Upper lobe of left lung (tissue), 4 donors: ENCODE measurements around the gene TMEM107.

ENCODE experiments used
- CTCF ChIP-seq, 6 experiments: fragments of 450-650 bp in 4 of 6; fragments of 200-600 bp in 2 of 6; sonication (generic) in 2 of 6; IDR thresholded peaks; one replicate each; pipeline ENCODE4 v1.5.1; 2016 to 2019; ENCODE audit warnings: antibody characterized with exemption in 6 of 6
- POLR2A ChIP-seq, 4 donors: fragments of 450-650 bp; IDR thresholded peaks; one replicate each; pipeline ENCODE4 v1.5.1; 2016 to 2017; ENCODE audit warnings: antibody characterized with exemption in 4 of 4, mild to moderate bottlenecking in 2 of 4

- TF ChIP-seq CTCF (IDR thresholded peaks at IDR 0.05) (no peak), POLR2A (IDR thresholded peaks at IDR 0.05) (peak in 1 of 4 donors; percentile 20)
Observed at GRCh38 chr17:8143581-8144400, 32.4 kb downstream of the TMEM107 start.
